Omental fat pad (tissue), 4 donors: ENCODE results near the gene ROBO1. TPM values are rescaled to one million over a fixed set of nuclear protein-coding genes. Genes with fewer than 3 reads are reported as not detected.

Experiments used
- ATAC-seq: fragments of 150-250 bp; one replicate; pipeline ENCODE4 v1.9.1; 2016; ENCODE audit warnings: mild to moderate bottlenecking, moderate library complexity; ENCODE audit not compliant: low FRiP score
- DNase-seq: peaks from one replicate; pipeline ENCODE4 v3.0.0-alpha.2; 2019; ENCODE audit warnings: low spot score
- CTCF ChIP-seq, 3 donors: fragments of 450-650 bp; IDR thresholded peaks; one replicate each; pipeline ENCODE4 v1.5.1; 2016 to 2017; ENCODE audit warnings: antibody characterized with exemption in 3 of 3, mild to moderate bottlenecking in 3 of 3, moderate library complexity in 2 of 3
- total RNA-seq, 4 donors: library from RNA; depleted of rRNA; stranded (reverse); fragments of >200 nt; gene quantifications; one replicate each; pipeline ENCODE4 v1.1.0, GENCODE V29; 2016

Gene ROBO1
- total RNA-seq, 4 donors from 2014 or later: 13.7 to 34.2 (median 21.0) TPM

DNA sequence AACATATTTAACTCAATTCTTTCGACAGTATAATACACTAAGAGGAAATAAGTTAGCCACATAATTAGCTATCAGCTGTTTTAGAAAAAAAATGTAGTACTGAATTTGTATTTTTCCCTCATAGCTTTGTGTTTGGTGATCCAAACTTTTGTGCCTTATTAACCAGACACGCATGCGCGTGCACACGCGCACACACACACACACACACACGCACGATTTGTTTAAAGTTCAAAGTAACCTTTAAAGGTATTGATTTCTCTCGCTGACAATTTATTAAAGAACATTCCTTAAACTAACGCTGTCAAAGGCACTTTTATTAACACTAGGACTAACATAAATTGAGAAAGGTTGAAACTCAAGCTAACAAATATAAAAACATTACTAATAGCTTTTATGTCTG is 198.9 kb downstream of the ROBO1 start:
- no peak for TF ChIP-seq CTCF (IDR thresholded peaks at IDR 0.05)
- ATAC-seq: no peak

GRCh38 chr3:79564192-79564591 is 203.6 kb downstream of the ROBO1 start:
- DNase-seq: no peak
- no peak for TF ChIP-seq CTCF (IDR thresholded peaks at IDR 0.05)
- no peak for ATAC-seq

More for the DNA sequence above, 198.9 kb downstream of the ROBO1 start:
- DNase-seq: no peak

GRCh38 chr3:79560698-79561097 is 207.1 kb downstream of the ROBO1 start:
- ATAC-seq (no peak), DNase-seq (no peak)
- TF ChIP-seq CTCF (IDR thresholded peaks at IDR 0.05): no peak

GRCh38 chr3:79558943-79559342 is 208.9 kb downstream of the ROBO1 start:
- ATAC-seq: no peak
- DNase-seq: no peak
- TF ChIP-seq CTCF (IDR thresholded peaks at IDR 0.05): no peak

- DNase-seq: no peak
- no peak for TF ChIP-seq CTCF (IDR thresholded peaks at IDR 0.05)
- ATAC-seq: no peak
Measured at GRCh38 chr3:79555655-79556054, 212.1 kb downstream of the ROBO1 start.

DNA sequence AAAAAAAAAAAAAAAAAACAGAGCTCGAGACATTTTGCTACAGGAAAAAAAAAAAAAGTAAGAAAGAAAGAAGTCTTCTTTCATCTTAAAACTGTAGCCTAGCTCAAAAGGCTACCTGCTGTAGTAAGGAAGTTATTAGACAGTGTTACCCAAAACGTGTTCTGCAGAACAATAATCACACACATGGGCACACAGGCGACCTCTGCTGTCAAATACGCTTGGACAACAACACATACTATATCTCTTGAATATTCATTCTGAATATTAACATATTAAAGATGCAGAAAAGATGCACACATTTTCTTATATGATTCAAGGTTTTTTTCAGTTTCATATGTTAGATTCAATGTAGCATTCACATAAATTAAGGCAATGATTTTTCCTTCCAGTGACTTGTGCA is 215.8 kb downstream of the ROBO1 start:
- no peak for TF ChIP-seq CTCF (IDR thresholded peaks at IDR 0.05)
- ATAC-seq (no peak), DNase-seq (no peak)

DNA sequence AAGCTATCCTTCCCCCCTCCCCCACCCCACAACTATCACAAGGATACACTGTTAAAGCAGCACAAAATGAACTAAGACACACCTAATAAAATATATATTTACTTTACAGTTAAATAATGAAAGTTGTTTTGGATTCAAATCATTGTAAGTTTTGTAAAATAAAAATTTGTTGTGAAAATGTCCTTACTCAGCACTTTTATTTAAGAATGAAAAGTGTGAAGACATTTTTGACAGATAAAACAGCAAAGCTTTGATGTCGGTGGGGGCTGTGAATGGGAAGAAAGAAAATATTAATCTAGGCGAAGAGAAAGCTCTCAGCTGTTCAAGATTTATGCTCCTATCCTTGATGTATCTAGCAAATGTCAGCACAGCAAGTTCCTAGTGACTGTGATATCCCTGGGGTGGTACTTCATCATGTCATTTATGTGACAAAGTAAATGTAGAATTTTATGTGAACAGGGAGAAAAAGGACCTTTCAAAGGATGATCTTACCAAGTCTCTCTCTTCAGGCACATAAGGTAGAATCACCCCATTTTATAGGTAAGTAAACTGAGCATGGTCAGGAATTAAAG is 216.4 kb downstream of the ROBO1 start:
- DNase-seq (no peak), ATAC-seq (no peak)
- no peak for TF ChIP-seq CTCF (IDR thresholded peaks at IDR 0.05)
